ENCODE measurements around the gene DNM1L.

Gene DNM1L

GRCh38 chr12:32776258-32776657 is 97.2 kb downstream of the DNM1L start:
- TF ChIP-seq, protein P1, sequence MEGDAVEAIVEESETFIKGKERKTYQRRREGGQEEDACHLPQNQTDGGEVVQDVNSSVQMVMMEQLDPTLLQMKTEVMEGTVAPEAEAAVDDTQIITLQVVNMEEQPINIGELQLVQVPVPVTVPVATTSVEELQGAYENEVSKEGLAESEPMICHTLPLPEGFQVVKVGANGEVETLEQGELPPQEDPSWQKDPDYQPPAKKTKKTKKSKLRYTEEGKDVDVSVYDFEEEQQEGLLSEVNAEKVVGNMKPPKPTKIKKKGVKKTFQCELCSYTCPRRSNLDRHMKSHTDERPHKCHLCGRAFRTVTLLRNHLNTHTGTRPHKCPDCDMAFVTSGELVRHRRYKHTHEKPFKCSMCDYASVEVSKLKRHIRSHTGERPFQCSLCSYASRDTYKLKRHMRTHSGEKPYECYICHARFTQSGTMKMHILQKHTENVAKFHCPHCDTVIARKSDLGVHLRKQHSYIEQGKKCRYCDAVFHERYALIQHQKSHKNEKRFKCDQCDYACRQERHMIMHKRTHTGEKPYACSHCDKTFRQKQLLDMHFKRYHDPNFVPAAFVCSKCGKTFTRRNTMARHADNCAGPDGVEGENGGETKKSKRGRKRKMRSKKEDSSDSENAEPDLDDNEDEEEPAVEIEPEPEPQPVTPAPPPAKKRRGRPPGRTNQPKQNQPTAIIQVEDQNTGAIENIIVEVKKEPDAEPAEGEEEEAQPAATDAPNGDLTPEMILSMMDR (IDR thresholded peaks at IDR 0.05): no peak
- Mint-ChIP-seq H3K4me1 (peaks cover 6% of the 10 kb centered on the region), H3K9me3 (no peaks in the 10 kb centered on the region)

DNA sequence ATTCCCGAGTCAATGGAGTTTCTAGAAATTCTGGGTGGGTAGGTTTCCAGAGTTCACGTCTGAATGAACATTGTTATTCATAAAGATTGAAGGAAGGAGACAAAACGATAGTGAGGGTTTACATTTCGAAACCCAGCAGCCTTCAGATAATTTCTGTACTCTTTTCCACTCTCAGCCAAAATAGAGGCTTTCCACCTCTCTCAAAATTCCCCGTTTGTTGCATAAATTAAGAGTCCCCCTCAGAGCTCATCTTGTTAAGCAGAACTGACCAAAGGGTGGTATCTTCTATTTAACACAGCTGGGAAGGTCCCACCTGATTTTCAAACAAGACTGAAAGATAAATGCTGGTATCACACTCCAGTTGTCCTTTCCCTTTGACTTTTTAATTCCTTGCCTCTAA is 98.1 kb downstream of the DNM1L start:
- Mint-ChIP-seq H3K27ac (no peak overlapping the region), H3K4me1 (peaks cover 6% of the 10 kb centered on the region), H3K27me3 (ENCODE audit: low read depth, poor library complexity) (peaks cover 6% of the 10 kb centered on the region), H3K36me3 (ENCODE audit: low read depth) (no peaks in the 10 kb centered on the region), H3K4me3 (no peak overlapping the region), H3K9me3 (no peaks in the 10 kb centered on the region)
- no peak for DNase-seq
- TF ChIP-seq, protein P1 (IDR thresholded peaks at IDR 0.05): no peak

More at GRCh38 chr12:32776258-32776657, 97.2 kb downstream of the DNM1L start:
- no peaks in the 10 kb centered on the region for H3K36me3 Mint-ChIP-seq (ENCODE audit: low read depth)
- DNase-seq: no peak
- no peak overlapping the region for H3K4me3 Mint-ChIP-seq
- H3K27ac Mint-ChIP-seq: no peak overlapping the region
- H3K27me3 Mint-ChIP-seq (ENCODE audit: low read depth, poor library complexity): peaks cover 6% of the 10 kb centered on the region

- TF ChIP-seq, protein P1 (IDR thresholded peaks at IDR 0.05): no peak
- Mint-ChIP-seq H3K27ac (no peak overlapping the region), H3K27me3 (ENCODE audit: low read depth, poor library complexity) (peaks cover 6% of the 10 kb centered on the region), H3K4me3 (no peak overlapping the region), H3K36me3 (ENCODE audit: low read depth) (no peaks in the 10 kb centered on the region), H3K9me3 (no peaks in the 10 kb centered on the region), H3K4me1 (peaks cover 6% of the 10 kb centered on the region)
- DNase-seq: no peak
Observed at GRCh38 chr12:32777691-32778175, 98.6 kb downstream of the DNM1L start.

DNA sequence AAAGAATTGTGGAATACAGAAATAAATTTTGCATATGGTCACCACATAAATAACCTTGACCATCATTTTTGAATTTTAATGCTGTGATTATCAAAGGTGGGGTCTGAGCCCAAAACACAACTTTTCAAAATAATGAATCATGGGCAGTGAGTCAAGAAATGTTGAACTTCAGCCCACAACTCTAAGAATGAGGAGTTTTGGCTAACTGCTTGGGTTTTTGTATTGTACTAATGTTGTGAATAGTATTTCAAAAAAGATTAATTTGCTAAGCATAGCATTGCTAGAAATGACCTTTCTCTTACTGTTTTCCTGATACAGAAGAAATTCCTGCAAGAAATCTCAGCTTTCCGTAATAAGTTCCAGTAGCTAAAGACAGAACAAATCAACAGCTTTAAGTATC is 101.0 kb downstream of the DNM1L start:
- H3K9me3 Mint-ChIP-seq: no peaks in the 10 kb centered on the region
- H3K4me3 Mint-ChIP-seq: no peak overlapping the region
- DNase-seq: no peak
- no peak overlapping the region for H3K27ac Mint-ChIP-seq
- H3K27me3 Mint-ChIP-seq (ENCODE audit: low read depth, poor library complexity): peaks cover 6% of the 10 kb centered on the region
- H3K4me1 Mint-ChIP-seq: peaks cover 6% of the 10 kb centered on the region
- TF ChIP-seq, protein P1 (IDR thresholded peaks at IDR 0.05): no peak
- H3K36me3 Mint-ChIP-seq (ENCODE audit: low read depth): no peaks in the 10 kb centered on the region

- no peak for DNase-seq
- peaks cover 4% of the 10 kb centered on the region for H3K9me3 Mint-ChIP-seq
- no peak overlapping the region for H3K4me3 Mint-ChIP-seq
- peaks cover 3% of the 10 kb centered on the region for H3K27me3 Mint-ChIP-seq (ENCODE audit: low read depth, poor library complexity)
- H3K36me3 Mint-ChIP-seq (ENCODE audit: low read depth): no peaks in the 10 kb centered on the region
- no peak overlapping the region for H3K27ac Mint-ChIP-seq
- peaks cover 6% of the 10 kb centered on the region for H3K4me1 Mint-ChIP-seq
- TF ChIP-seq, protein P1 (IDR thresholded peaks at IDR 0.05): no peak
Observed at GRCh38 chr12:32783029-32783428, 103.9 kb downstream of the DNM1L start.

GRCh38 chr12:32785557-32785956 is 106.5 kb downstream of the DNM1L start:
- TF ChIP-seq, protein P1 (IDR thresholded peaks at IDR 0.05): no peak
- H3K27ac Mint-ChIP-seq: no peak overlapping the region
- DNase-seq: no peak
- H3K9me3 Mint-ChIP-seq: peaks cover 4% of the 10 kb centered on the region
- no peak overlapping the region for H3K4me3 Mint-ChIP-seq
- H3K36me3 Mint-ChIP-seq (ENCODE audit: low read depth): no peaks in the 10 kb centered on the region
- H3K27me3 Mint-ChIP-seq (ENCODE audit: low read depth, poor library complexity): peaks cover 3% of the 10 kb centered on the region
- peaks cover 4% of the 10 kb centered on the region for H3K4me1 Mint-ChIP-seq

Measured in nephron progenitor cell (in vitro differentiated cells).